Measurements from ENCODE around the gene ORAI3.
A peak's percentile ranks its signal among the peaks of the same experiment; 100 is the strongest.

ORAI3 gene

DNA sequence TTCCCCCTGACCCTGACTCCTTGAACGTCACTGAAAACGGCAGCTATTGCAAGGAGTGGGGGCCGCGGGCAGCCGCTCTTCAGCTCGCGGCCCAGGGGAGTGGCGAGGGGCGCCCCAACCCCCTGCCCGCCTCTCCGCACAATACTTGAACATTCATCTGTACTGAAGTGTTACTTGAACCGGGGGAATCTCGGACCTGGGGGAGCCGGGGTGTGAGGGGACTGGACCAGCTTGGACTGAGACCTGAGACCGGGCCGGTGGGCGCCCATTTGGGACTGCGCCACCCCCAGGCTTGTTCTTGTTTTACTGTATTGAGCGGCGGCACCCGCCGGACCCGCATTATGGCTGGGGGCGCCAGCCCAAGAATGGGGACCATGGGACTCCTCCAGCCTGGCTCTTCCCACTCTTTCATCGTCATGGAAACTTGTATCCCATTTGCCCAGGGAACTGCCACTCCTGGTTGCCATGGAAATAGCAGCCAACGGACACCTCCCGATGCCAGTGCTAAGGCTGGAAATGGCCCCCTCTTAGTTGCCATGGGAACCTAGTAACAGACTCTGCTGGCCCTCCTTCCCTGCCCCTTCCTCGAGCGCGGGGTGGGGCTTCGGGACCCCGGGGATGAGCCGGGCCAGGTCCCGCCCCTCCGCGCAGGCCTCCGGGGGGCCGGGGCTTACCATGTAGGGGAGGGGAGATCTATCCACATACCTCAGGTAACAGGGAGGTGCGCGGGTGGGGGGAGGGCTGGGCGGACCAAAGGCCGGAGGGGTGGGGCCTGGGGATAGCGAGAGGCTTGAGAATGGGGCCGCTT is 805 bp upstream of the ORAI3 start:
- DNase-seq (ENCODE audit: low spot score) = peak; percentile 93

DNA sequence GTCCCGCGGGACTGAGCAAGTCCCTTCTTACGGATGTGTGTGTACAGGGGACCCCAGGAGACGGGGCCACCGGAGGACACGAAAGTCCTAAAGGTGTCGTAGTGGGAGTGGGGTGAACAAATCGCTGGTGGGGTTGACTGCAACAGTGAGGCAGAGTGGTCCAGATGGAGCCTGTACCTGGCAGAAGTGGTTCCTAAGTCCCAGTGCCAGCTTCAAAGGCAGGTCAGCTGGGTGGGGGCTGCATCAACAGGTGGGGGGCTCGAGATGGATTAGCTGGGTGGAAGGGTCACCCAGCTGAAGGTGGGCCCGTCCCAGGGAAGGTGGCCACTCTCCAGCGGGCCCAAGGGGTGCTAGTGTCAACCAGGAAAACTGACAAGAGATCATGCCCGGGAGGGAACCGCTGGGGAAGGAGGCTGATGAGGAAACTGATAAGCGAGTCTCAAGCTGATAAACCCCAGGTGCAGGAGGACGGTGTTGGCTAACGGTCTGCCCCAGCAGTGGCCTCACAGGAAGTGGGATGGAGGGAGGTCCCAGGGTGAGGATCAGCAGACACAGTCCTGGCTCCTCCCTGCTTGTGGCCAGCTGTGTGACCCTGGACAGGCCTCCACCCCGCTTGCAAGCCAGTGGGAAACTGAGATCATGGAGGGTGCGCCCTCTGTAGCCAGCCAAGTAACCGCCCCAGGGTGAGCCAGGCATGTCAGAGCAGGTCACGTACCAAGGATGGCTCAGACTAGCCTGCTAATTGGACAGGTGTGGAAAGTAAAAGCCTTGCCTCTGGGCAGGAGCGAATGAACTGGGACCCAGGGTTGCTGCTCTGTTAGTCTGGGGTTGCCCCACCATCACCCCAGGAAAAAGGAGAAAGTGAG is 1.0 kb downstream of the ORAI3 start:
- peak; percentile 81 for DNase-seq (ENCODE audit: low spot score)

DNA sequence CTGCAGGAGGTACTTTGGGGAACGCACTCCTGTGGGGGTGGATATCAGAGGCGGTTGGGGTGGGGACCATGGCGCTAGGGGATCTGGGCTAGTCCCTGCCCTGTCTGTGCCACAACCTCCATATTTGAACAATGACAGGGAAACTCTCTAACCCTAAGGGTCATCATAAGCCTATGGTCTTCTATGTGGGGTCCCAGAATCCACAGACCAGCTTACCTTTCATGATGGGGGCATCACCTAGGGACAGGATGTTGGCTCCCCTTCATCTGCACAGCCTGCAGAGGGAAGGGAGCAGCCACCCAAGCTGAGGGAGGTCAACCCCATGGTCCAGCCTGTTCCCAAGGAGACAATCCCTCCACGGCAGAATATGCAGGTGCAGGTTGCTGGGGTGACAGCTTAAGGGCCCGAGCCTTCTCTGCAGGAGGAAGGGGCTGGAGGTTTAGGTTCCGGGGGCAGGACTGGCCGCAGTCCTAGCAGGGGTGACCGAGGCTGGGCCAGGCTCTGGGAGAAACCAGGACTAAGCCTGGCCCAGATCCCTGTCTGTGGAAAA is 1.7 kb downstream of the ORAI3 start:
- no peak for DNase-seq (ENCODE audit: low spot score)

DNA sequence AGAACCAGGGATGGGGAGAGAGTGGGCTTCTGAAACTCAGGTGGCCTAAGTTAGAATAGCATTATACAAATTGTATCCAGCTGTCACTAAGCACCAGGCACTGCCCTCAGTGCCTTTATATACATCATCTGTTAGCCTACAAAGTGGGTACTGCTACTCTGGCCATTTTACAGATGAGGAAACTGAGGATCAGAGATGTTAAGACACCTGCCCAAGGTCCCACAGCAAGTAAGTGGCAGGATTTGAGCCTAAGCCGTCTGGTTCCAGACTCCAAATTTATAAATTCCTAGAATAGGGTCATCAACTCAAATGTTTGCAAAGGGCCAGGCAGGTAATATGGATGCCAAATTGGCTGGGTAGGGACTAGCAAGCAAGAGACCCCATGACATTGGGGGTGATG is 2.3 kb downstream of the ORAI3 start:
- DNase-seq (ENCODE audit: low spot score) = no peak

DNA sequence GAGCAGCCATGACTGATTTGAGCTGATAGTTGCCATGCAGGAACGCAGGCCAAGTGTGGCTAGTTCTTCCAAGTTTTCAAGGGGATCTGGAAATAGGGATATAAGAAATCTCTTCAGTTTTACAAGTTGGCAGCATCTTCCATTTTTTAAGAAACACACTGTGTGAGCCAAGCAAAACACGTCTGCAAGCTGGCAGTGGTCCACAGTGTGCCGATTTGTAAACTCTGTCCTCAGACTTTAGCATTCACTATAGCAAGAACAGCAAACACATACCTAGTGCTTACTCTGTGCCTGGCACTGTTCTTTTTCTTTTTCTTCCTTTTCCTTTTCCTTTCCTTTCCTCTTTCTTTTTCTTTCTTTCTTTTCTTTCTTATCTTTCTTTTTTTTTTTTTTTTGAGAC is 2.9 kb downstream of the ORAI3 start:
- no peak for DNase-seq (ENCODE audit: low spot score)

DNA sequence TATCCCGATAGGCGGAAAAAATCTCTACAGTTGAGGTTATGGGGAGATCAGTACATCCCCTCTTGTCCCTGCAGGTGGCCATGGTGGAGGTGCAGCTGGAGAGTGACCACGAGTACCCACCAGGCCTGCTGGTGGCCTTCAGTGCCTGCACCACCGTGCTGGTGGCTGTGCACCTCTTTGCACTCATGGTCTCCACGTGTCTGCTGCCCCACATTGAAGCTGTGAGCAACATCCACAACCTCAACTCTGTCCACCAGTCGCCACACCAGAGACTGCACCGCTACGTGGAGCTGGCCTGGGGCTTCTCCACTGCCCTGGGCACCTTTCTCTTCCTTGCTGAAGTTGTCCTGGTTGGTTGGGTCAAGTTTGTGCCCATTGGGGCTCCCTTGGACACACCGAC is 4.2 kb downstream of the ORAI3 start:
- DNase-seq (ENCODE audit: low spot score) = no peak

DNA sequence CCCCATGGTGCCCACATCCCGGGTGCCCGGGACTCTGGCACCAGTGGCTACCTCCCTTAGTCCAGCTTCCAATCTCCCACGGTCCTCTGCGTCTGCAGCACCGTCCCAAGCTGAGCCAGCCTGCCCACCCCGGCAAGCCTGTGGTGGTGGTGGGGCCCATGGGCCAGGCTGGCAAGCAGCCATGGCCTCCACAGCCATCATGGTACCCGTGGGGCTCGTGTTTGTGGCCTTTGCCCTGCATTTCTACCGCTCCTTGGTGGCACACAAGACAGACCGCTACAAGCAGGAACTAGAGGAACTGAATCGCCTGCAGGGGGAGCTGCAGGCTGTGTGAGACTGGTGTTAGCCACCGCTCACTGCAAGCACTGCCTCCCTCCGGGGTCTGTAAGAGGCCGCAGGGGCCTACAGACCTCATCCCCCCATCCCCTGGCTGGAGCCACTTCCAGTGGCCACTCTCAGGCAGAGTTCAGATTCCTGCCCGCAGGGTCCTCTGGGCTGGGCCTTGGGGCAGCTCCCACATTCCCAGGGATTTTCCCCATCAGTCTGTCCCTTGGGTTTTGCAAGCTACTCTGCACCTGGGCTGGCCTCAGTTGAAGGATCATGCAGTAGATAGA is 4.8 kb downstream of the ORAI3 start:
- peak; percentile 51 for DNase-seq (ENCODE audit: low spot score)

DNA sequence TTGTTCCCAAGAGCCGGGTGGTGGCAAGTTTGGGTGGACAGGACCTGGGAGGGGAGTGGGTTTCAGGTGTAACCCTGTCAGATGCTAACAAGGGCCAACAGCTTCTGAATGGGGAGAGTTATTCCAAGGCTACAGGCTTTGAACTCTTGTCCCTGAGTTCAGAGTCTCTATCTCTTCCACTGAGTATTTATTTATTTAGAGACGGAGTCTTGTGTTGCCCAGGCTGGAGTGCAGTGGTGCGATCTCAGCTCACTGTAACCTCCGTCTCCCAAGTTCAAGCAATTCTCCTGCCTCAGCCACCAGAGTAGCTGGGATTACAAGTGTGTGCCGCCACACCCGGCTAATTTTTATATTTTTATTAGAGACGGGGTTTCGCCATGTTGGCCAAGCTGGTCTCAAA is 6.1 kb downstream of the ORAI3 start:
- DNase-seq (ENCODE audit: low spot score) = no peak

DNA sequence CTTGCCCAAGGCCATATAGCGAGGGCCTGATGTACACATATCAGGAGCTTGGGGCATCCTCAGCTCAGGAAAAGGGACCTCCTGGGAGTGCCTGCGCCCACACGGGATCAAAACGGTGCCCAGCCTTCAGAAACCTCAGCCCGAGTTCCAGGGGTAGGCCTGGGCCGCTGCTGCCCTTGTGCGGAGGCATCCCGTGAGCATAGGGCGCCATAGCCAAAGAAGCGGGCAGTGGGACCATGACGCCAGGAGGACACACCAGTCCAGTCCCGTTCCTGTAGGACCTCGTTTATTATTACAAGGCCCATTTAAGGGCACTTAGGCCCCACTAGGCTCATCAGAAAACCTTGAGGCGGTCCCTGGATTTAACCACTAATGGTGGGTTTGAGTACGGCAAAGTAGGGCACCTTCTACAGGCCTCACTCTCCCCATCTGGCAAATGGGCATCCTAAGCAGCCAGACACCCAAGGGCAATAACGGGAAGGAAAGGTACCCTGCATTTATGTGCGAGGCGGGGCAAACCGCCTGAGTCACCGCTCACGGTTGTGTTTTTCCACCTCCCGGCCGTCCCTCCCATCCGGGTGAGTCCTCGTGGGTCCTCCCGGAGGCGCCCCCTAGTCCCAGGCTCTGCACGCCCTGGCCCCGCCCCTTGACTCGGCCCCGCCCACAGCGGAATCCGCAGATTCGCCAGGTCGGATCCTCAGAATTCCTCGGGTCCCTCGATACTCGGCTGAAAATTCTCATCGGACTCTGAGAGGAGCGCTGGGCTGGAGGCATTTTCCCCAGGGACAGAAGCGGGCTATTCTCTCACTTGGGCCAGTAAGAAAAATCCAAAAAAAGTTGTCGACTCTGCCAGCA is 8.0 kb downstream of the ORAI3 start:
- DNase-seq (ENCODE audit: low spot score) = peak; percentile 90

DNA sequence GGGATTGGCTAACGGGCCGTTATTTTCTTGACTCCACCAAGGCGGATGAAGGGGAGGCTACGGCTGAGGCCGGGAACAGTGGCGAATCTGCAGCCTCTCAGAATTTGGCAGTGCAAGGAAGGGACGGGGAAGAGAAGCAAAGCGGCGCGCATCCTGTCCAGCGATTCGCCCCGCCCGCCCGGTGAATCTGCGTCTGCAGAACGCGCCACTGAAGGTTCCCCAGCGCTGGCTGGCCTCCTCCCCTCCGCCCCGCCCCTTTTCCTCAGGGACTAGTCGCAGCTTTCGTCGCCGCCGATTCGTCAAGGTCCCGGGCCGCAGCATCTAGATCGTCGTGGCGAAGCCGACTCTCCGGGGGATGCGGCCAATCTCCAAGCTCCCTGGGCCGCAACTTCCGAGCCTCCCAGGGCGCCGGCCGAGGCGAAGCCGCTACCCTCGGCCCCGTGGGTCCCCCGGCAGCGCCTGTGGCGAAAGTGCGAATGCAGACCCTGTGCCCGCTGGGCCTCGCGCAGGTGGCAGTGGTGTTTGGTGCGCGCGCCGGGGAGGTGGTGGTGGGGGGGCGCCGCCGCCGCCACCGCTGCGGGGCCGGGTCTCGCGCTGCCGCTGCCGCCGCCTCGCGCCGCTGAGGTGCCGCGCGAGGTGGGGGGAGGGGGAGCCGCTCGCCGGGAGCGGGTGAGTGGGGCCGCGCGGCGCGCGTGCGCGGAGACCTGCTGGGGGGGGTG is 8.7 kb downstream of the ORAI3 start, which contains the start of gene SETD1A:
SETD1A (plus strand) TSS at position 299 of the 719 bp plus-strand sequence. CDS start 978 bp downstream, outside the sequence.
- DNase-seq (ENCODE audit: low spot score) = peak; percentile 97

DNA sequence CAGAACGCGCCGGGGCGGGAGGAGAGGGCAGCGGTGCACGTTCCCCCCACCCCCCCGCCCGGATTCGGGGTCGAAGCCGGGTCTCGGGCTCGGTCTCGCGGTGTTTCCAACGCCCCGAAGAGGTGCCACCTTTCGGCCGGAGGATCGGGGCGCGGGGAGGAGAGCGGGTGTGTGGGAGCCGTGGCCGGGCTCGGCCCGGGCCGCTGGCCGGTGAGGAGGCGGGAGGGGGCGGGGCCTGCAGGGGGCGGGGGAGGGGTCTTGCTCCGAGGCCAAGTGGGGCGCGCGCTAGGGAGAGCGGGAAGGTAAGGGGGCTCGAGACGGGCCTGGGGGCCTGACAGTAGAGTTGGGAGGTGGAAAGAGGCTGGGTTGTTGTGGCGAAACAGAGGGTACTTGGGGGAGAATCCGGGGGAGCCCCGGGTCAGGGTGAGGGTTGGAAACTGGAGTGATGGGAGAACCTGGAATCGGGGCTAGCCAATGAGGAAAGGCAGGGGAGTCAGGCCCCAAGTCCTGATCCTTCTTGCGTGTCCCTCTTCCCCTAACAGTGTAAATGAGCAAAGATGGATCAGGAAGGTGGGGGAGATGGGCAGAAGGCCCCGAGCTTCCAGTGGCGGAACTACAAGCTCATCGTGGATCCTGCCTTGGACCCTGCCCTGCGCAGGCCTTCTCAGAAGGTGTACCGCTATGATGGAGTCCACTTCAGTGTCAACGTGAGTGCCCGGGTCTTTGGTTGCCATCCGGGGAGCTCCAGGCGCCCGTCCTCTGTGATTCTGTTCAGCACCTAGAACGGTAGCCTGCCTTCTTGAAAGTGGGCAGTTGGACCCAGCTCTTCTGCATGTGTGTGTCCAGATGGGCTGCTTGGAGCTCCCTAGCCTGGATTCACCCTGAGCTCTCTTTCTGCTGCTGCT is 9.6 kb downstream of the ORAI3 start:
- DNase-seq (ENCODE audit: low spot score) = no peak

DNA sequence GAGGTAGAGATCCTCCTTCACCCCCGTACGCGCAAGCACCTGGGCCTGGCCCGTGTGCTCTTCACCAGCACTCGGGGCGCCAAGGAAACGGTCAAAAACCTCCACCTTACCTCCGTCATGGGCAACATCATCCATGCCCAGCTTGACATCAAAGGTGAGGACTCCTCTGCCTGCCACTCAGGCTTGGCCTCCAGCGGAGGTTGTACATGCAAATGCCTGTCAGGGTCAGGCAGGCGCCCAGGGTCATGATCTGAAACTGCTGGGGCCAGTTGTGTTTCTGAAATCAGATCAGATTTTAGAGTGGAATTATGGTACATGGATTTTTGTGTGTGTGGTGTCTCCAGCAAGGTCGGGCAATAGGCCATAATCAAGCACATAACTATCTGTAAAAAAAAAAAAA is 12.5 kb downstream of the ORAI3 start:
- no peak for DNase-seq (ENCODE audit: low spot score)

DNA sequence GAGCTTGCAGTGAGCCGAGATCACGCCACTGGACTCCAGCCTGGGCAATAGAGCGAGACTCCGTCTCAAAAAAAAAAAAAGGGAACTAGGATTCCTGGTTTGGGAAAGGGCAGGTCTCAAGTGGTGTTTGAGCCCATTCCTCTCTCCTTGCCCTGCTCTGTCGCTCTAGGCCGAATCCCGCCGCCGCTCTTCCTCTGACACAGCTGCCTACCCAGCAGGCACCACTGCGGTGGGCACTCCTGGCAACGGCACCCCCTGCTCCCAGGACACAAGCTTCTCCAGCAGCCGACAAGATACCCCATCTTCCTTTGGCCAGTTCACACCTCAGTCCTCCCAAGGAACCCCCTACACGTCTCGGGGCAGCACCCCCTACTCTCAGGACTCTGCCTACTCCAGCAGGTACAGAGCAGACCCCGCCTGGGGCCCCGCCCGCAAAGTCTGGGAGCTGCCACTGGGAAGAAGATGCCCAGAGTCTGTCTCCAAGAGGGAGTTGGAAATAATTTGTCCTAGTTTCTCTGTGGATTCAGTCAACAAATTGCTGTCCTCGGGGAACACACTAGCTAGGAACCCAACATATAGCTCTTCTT is 15.2 kb downstream of the ORAI3 start:
- DNase-seq (ENCODE audit: low spot score) = no peak

DNA sequence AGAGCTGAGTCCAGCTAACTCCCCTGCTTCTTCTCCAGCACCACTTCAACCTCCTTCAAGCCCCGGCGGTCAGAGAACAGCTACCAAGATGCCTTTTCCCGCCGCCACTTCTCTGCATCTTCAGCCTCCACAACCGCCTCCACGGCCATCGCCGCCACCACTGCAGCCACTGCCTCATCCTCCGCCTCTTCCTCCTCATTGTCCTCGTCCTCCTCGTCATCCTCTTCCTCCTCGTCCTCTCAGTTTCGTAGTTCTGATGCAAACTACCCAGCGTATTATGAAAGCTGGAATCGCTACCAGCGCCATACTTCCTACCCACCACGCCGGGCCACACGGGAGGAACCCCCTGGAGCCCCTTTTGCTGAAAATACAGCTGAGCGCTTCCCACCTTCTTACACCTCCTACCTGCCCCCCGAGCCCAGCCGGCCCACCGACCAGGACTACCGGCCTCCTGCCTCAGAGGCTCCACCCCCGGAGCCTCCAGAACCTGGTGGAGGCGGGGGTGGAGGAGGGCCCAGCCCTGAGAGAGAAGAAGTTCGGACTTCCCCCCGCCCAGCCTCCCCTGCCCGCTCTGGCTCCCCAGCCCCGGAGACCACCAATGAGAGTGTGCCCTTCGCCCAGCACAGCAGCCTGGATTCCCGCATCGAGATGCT is 15.8 kb downstream of the ORAI3 start:
- no peak for DNase-seq (ENCODE audit: low spot score)

DNA sequence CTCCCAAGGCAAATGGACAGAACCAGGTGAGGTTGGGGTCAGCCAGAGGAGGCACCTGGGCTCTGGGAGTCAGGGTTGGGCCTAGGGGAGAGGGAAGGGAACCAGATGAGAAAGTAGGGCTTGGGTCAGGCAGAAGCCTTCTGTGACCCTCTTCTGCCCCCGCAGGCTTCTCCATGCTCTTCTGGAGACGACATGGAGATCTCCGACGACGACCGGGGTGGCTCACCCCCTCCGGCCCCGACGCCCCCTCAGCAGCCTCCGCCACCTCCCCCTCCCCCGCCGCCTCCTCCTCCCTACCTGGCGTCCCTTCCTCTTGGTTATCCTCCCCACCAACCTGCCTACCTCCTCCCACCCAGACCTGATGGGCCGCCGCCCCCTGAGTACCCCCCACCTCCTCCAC is 16.6 kb downstream of the ORAI3 start:
- no peak for DNase-seq (ENCODE audit: low spot score)

DNA sequence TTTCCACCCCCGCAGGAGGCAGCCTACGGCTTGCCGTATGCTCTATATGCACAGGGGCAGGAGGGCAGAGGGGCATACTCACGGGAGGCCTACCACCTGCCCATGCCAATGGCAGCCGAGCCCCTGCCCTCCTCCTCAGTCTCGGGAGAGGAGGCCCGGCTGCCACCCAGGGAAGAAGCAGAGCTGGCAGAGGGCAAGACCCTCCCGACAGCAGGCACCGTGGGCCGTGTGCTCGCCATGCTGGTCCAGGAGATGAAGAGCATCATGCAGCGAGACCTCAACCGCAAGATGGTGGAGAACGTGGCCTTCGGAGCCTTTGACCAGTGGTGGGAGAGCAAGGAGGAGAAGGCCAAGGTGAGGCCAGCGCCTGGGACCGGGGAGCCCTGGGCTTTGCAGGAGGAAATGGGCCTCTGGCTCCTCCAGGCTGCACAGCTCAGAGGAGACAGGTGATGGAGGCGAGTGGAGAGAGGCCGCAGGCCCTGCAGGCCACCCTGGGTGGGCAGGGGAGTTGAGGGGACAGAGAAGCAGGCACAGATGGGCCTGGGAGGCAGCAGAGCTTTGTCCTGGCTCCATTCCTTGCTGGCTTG is 17.3 kb downstream of the ORAI3 start:
- DNase-seq (ENCODE audit: low spot score) = no peak

DNA sequence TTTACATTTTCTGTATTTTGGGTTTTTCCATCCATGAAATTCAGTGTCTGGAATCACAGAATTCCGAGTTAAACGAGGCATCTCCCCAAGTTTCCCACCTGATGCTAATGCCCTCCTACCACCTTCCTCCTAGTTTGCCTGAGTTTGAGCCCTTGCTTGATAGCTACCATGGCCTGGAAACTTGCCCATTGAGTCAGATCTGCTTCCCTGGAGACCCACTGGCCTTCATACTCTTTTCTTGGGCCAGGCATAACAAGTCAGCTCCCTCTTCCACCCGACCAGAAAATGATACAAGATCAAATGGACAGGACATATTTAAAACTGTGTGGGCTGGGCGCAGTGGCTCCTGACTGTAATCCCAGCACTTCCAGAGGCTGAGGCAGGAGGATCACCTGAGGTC is 18.9 kb downstream of the ORAI3 start:
- no peak for DNase-seq (ENCODE audit: low spot score)

DNA sequence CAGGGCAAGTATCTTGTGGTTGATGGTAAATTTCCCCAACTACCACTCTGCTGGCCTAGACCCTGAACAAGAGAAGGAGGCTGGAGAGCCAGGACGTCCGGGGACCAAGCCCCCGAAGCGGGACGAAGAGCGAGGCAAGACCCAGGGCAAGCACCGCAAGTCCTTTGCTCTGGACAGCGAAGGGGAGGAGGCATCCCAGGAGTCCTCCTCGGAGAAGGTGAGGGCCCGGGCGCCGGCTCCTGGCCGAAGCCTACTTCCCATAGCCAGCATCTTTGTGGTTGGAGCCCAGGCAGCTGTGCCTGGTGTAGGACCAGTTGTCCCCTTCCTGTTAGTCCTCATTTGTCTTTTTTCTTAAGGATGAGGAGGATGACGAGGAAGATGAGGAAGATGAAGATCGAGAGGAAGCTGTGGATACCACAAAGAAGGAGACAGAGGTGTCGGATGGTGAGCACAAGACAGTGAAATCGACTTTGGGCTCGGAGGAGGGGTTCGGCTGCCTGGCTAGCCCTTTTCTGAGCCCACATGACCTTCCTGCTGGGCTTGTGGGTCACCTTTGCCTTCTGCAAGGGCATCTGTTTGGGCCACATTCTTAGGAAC is 20.5 kb downstream of the ORAI3 start:
- DNase-seq (ENCODE audit: low spot score) = no peak
